Mesendoderm (in vitro differentiated cells): Measurements from ENCODE around the gene LRRN2.

Experiments used
- DNase-seq: peaks from one replicate; pipeline ENCODE4 v3.0.0; 2013
- H2AK5ac ChIP-seq: 2 replicates; pipeline ENCODE4 v1.6.1; 2013; ENCODE audit warnings: low read length, inconsistent platforms
- H2BK120ac ChIP-seq: 2 replicates; pipeline ENCODE4 v1.6.1; 2013; ENCODE audit warnings: low read depth, mild to moderate bottlenecking, low read length, moderate library complexity, mixed read lengths
- H2BK15ac ChIP-seq: replicated peaks from 2 replicates; pipeline ENCODE4 v1.6.1; 2013; ENCODE audit warnings: low read depth, mild to moderate bottlenecking, moderate library complexity
- H2BK5ac ChIP-seq: 2 replicates; pipeline ENCODE4 v1.6.1; 2013; ENCODE audit warnings: low read length, inconsistent platforms
- H3K18ac ChIP-seq: 2 replicates; pipeline ENCODE4 v1.6.1; 2013; ENCODE audit warnings: mild to moderate bottlenecking, low read length, mixed read lengths
- H3K23ac ChIP-seq: one replicate; pipeline ENCODE4 v1.6.1; 2013; ENCODE audit warnings: low read length
- H3K27ac ChIP-seq: 2 replicates; pipeline ENCODE4 v1.5.1; 2013; ENCODE audit warnings: low read depth, mild to moderate bottlenecking, inconsistent platforms, low read length, moderate library complexity
- H3K27me3 ChIP-seq: 2 replicates; pipeline ENCODE4 v1.6.1; 2013; ENCODE audit warnings: low read length, control low read depth, mild to moderate bottlenecking, inconsistent platforms; ENCODE audit not compliant: insufficient read depth, poor library complexity
- H3K36me3 ChIP-seq: 2 replicates; pipeline ENCODE4 v1.6.1; 2013; ENCODE audit warnings: low read length, inconsistent platforms; ENCODE audit not compliant: control insufficient read depth, insufficient read depth
- H3K4ac ChIP-seq: one replicate; pipeline ENCODE4 v1.6.1; 2013; ENCODE audit warnings: low read depth, mild to moderate bottlenecking, low read length, moderate library complexity
- H3K4me1 ChIP-seq: 2 replicates; pipeline ENCODE4 v1.6.1; 2013; ENCODE audit warnings: low read depth, low read length, inconsistent platforms; ENCODE audit not compliant: control insufficient read depth
- H3K4me2 ChIP-seq: 2 replicates; pipeline ENCODE4 v1.6.1; 2013; ENCODE audit warnings: low read length
- H3K4me3 ChIP-seq: 2 replicates; pipeline ENCODE4 v1.5.1; 2013; ENCODE audit warnings: mild to moderate bottlenecking, low read length
- H3K56ac ChIP-seq: one replicate; pipeline ENCODE4 v1.6.1; 2013; ENCODE audit warnings: low read length
- H3K79me1 ChIP-seq: 2 replicates; pipeline ENCODE4 v1.6.1; 2013; ENCODE audit warnings: low read length, inconsistent platforms
- H3K79me2 ChIP-seq: 2 replicates; pipeline ENCODE4 v1.6.1; 2013; ENCODE audit warnings: mild to moderate bottlenecking, low read length; ENCODE audit not compliant: control insufficient read depth, insufficient read depth
- H3K9ac ChIP-seq: 2 replicates; pipeline ENCODE4 v1.6.1; 2013; ENCODE audit warnings: low read length, inconsistent platforms
- H4K5ac ChIP-seq: one replicate; pipeline ENCODE4 v1.6.1; 2013; ENCODE audit warnings: low read length
- H4K8ac ChIP-seq: one replicate; pipeline ENCODE4 v1.6.1; 2013; ENCODE audit warnings: low read depth, mild to moderate bottlenecking, control low read depth, low read length, moderate library complexity
- WGBS: extraction: QIAGEN DNeasy Blood & Tissue Kit; methylation state at CpG from one replicate; pipeline ENCODE4 v1.1.7; 2013; ENCODE audit warnings: low lambda C conversion rate, missing lambda C conversion rate; ENCODE audit not compliant: insufficient coverage; ENCODE audit errors: extremely low coverage; 5-methylcytosine and 5-hydroxymethylcytosine counted together

The LRRN2 gene

GRCh38 chr1:204650911-204651570 lies 34.5 kb downstream of the LRRN2 start:
- Histone ChIP-seq H3K27ac (no peak overlapping the region), H3K4ac (no peak overlapping the region), H3K4me2 (no peak overlapping the region), H3K36me3 (no peaks in the 10 kb centered on the region), H3K4me1 (peaks cover 10% of the 10 kb centered on the region), H3K9ac (no peak overlapping the region), H2BK5ac (no peak overlapping the region), H2BK120ac (no peak overlapping the region), H2BK15ac (no peak overlapping the region), H4K8ac (no peak overlapping the region), H3K27me3 (no peaks in the 10 kb centered on the region), H3K56ac (no peak overlapping the region), H3K79me1 (no peaks in the 10 kb centered on the region), H4K5ac (no peak overlapping the region), H3K79me2 (no peaks in the 10 kb centered on the region), H3K23ac (no peak overlapping the region), H2AK5ac (no peak overlapping the region), H3K4me3 (no peak overlapping the region), H3K18ac (no peak overlapping the region)
- WGBS: no CpG with 5 or more reads among the region's 7 CpGs
- peak; percentile 14 for DNase-seq

DNA sequence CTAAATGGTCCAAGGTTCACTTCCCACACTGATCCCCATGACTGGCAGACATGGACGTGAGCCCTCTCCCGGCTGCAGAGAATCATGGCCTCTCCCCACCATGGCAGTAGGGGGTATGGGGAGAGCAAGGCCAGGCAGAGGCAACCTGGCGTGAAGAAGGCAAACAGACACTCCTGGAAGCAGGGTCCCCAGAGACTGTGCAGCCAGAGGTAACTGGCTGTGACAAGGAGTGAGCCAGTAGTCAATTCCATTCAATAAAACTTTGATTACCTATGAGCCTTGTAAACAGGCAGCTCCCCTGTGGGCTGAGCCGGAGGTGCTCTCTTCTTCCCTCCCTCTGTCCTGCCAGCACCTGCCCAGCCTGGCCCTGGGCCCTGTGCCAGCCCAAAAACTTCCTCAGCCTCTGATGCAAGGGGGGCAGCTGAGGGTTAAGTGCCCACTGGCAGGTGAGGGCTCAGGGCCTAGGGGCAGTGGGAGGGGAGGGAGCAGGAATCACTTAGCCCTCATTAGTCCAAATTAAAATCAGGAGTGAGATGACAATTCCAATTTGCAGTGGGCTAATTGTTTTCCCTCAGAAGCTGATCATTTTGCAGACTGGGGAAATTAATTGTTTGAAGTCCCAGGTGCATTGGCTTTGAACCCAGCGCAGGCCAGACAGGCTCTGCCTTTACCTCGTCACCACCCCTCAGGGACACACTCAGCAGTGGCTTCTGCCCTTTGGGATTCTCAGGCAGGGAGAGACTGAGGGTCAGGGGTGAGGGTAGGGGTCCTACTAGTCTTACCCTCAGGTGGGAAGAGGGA lies 35.6 kb downstream of the LRRN2 start:
- no peak overlapping the region for H2AK5ac ChIP-seq
- no peaks in the 10 kb centered on the region for H3K27me3 ChIP-seq
- no peak overlapping the region for H3K27ac ChIP-seq
- H3K4me1 ChIP-seq: peaks cover 10% of the 10 kb centered on the region
- H3K9ac ChIP-seq: no peak overlapping the region
- H3K4ac ChIP-seq: no peak overlapping the region
- no peaks in the 10 kb centered on the region for H3K36me3 ChIP-seq
- no peak overlapping the region for H3K4me2 ChIP-seq
- H4K5ac ChIP-seq: no peak overlapping the region
- no peak overlapping the region for H2BK5ac ChIP-seq
- no peak overlapping the region for H2BK120ac ChIP-seq
- no peak for DNase-seq
- WGBS: no CpG with 5 or more reads among the region's 6 CpGs
- H3K4me3 ChIP-seq: no peak overlapping the region
- H3K56ac ChIP-seq: no peak overlapping the region
- no peak overlapping the region for H3K23ac ChIP-seq
- no peaks in the 10 kb centered on the region for H3K79me2 ChIP-seq
- peaks cover 2% of the 10 kb centered on the region for H3K79me1 ChIP-seq
- H3K18ac ChIP-seq: no peak overlapping the region
- H4K8ac ChIP-seq: no peak overlapping the region
- no peak overlapping the region for H2BK15ac ChIP-seq

DNA sequence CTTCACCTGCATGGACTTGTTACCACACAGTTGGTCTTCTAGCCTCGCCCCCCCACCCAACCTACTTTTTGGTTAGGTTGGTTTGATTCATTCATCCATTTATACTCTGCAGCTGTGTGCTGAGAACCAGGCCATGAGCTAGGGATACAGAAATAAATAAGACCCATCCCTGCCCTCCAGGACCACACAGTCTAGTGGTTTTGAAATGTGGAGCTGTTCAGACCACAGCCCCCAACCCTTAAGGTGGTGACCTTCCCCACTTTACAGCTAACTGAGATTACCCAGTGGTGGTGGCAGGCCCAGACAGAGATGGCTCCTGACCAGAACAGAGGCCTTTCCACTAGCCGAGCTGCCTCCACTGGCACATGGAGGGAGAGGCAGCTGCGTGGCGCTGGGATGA lies 37.0 kb downstream of the LRRN2 start:
- Histone ChIP-seq H3K4me3 (no peak overlapping the region), H3K36me3 (no peaks in the 10 kb centered on the region), H4K8ac (no peak overlapping the region), H2BK5ac (no peak overlapping the region), H3K79me1 (peaks cover 2% of the 10 kb centered on the region), H3K9ac (no peak overlapping the region), H3K56ac (no peak overlapping the region), H4K5ac (no peak overlapping the region), H2BK15ac (no peak overlapping the region), H3K4me1 (peaks cover 10% of the 10 kb centered on the region), H2AK5ac (no peak overlapping the region), H3K4me2 (no peak overlapping the region), H3K27me3 (no peaks in the 10 kb centered on the region), H3K23ac (no peak overlapping the region), H3K79me2 (no peaks in the 10 kb centered on the region), H3K4ac (no peak overlapping the region), H3K18ac (no peak overlapping the region), H2BK120ac (no peak overlapping the region), H3K27ac (no peak overlapping the region)
- DNase-seq: no peak
- WGBS: no CpG with 5 or more reads among the region's 4 CpGs

DNA sequence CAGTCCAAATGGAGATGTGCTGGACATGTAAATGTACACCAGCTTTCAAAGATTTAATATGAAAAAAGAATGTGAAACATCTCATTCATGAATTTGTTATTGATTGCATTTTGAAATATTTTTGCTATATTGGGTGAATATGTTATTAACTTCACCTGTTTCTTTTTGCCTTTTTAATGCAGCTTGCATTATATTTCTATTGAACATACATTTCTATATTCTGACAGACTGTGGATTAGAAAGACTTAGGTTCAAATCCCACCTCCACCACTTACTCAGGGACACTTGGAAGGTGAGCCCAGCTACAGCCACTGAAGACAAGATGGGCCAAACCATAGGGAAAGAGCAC lies 37.8 kb downstream of the LRRN2 start:
- Histone ChIP-seq H3K4me1 (peaks cover 10% of the 10 kb centered on the region), H3K79me2 (no peaks in the 10 kb centered on the region), H3K27me3 (no peaks in the 10 kb centered on the region), H4K8ac (no peak overlapping the region), H3K18ac (no peak overlapping the region), H2BK5ac (no peak overlapping the region), H2BK15ac (no peak overlapping the region), H4K5ac (no peak overlapping the region), H3K9ac (no peak overlapping the region), H3K4ac (no peak overlapping the region), H3K27ac (no peak overlapping the region), H3K36me3 (no peaks in the 10 kb centered on the region), H3K23ac (no peak overlapping the region), H3K79me1 (peaks cover 2% of the 10 kb centered on the region), H3K56ac (no peak overlapping the region), H3K4me2 (no peak overlapping the region), H3K4me3 (no peak overlapping the region), H2AK5ac (no peak overlapping the region), H2BK120ac (no peak overlapping the region)
- DNase-seq: no peak

DNA sequence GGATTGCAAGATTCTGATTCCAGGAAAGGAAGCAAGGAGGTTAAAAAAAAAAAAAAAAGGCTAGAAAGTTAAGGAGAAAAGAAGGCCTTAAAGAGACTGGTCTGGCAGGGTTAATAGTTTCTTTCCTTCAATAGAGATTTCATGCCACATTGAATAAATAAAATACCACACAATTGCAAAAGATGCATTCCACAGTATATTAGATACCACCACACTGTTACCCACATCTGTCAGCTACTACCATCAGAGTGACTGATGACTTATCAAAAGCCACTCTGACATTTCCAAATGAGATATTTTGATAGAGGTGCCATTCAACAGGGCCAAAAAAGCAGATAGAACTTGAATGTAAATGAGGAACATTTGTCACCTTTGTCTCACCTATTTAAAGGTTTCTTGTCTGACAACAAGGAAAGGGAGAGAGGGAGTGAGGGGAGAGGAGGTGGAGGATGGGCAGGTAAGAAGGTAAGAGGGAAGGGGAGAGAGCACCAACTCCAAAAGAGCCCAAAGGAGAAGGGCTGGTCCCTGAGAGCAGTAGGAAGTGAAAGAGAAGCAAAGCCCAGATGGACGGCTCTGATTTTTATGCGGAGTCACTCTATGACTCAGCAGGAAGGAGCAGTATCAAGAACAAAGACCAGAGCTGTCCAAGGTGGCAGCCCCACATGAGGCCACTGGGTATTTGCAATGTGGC lies 38.3 kb downstream of the LRRN2 start:
- no peak overlapping the region for H3K18ac ChIP-seq
- DNase-seq: peak; percentile 92
- peaks cover 8% of the 10 kb centered on the region for H3K4me1 ChIP-seq
- no peaks in the 10 kb centered on the region for H3K36me3 ChIP-seq
- no peak overlapping the region for H3K27ac ChIP-seq
- no peaks in the 10 kb centered on the region for H3K79me2 ChIP-seq
- H3K4ac ChIP-seq: no peak overlapping the region
- H4K8ac ChIP-seq: no peak overlapping the region
- no peak overlapping the region for H2BK5ac ChIP-seq
- no peak overlapping the region for H2AK5ac ChIP-seq
- H3K4me3 ChIP-seq: no peak overlapping the region
- no peak overlapping the region for H4K5ac ChIP-seq
- H3K56ac ChIP-seq: no peak overlapping the region
- peaks cover 2% of the 10 kb centered on the region for H3K79me1 ChIP-seq
- H2BK15ac ChIP-seq: no peak overlapping the region
- no peak overlapping the region for H3K4me2 ChIP-seq
- no CpG with 5 or more reads among the region's 2 CpGs for WGBS
- no peak overlapping the region for H2BK120ac ChIP-seq
- H3K9ac ChIP-seq: no peak overlapping the region
- H3K27me3 ChIP-seq: no peaks in the 10 kb centered on the region
- H3K23ac ChIP-seq: no peak overlapping the region
